ENCODE results near the gene B3GAT1.

Gene B3GAT1

DNA sequence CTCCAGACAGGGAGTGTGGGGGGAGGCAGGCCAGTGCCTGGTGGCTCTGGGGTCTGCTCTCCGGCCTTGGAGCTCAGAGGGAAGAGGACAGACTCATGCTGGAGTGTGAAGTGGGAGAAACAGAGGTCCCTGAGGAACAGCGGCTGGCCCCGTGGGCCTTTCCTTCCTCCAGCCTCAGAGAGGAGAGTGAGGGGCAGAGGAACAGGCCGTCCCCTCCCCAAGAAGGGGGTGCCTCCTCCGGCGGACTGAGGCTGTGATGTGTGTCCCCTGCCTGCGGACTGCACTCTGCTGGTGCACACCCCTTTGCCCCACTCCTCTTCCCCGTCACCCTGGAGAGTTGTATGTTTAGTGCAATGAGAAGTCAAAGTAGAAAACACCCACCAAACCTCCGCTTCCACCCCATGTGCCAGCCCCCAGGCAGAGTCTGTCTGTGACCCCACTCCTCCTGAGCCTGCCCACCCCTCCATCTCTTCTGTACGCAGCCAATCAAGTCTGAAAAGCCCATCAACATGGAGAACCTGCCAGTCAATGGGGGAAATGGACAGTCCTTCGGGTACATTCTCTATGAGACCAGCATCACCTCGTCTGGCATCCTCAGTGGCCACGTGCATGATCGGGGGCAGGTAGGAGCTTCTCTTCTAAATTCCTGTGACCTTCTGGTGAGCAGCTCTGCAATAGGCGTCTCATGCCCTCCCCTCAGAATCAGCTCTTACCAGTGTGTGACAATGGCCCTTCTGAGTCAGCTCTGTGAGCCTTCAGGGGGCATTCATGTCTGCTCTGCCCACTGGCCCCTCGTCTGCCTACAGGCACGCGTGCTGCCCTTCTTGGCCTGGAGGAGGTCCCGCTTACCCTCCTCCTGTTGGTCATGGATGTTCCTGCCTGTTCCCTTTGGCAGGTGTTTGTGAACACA lies 41.3 kb downstream of the B3GAT1 start:
- no peak for DNase-seq

DNA sequence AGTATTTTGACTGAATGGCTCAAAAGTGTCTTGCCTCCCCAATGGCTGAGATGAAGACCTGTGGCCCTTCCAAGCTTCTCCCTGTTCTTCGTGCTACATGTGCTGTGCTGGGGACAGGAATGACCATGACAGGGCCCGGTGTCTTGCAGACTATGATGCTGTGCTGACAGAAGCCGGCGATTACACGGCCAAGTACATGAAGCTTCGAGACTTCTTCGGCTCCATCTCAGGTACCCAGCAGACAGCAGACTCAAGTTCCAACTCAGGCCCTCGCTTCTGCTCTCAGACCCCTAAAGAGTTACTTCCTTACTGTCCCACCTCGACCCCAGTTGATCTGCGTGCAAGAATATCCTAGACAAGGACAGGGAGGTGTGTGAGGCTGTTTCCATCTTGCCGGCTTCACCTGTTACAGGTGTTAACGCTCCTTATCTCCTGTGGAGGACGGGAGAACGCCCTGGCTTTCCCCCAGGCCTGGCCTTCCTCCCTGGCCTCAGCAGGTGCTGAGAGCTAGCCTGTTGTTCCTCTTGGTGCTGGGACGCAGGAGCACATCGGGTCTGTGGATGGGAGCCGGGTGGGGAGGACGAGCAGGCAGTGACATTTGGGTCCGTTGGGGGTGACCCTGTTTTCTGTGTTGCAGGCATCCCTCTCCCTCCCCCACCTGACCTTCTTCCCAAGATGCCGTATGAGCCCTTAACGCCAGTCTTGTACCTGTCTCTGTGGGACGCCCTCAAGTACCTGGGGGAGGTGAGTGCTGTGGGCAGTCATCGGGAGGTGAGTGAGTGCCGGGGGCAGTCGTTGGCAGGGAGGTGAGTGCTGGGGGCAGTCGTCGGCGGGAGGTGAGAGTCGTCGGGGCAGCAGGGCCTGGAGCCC lies 42.2 kb downstream of the B3GAT1 start:
- no peak for DNase-seq

DNA sequence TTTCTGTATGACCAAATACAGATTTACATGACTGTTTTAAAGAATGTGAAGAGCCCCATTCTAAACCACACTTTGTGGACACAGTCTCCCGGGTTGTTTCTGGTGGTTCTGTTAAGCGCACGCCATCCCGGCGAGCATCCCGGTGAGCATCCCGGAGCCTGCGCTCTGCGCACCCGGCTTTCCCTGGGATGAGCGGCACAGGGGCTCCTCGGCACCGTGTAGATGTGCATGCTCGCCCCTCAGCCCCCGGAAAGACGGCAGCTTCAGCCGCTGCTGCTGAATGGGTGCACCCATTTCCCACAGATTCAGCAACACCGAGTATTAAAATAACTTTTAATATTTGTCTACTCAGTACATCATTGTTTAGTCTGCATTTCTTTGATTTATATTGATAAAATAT lies 44.3 kb downstream of the B3GAT1 start:
- no peak for DNase-seq

DNA sequence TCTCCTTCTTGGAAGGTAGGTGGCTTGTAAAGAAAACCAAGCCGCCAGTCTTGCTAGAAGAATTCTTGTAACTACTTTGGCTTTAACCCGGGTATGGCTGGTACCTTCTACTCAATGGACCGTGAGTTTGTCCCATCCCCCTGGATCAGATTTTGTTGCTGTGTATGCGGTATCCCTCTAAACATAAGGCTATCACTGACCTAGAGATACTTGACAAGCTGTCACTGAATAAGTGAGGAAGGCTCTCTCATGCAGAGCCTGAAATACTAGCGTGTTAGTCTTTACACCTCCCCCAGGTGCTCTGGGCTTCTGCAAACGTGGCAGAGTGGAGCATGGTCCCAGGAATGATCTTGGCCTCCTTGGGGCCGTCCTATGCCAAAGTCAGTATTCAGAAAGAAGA lies 45.8 kb downstream of the B3GAT1 start:
- no peak for DNase-seq

DNA sequence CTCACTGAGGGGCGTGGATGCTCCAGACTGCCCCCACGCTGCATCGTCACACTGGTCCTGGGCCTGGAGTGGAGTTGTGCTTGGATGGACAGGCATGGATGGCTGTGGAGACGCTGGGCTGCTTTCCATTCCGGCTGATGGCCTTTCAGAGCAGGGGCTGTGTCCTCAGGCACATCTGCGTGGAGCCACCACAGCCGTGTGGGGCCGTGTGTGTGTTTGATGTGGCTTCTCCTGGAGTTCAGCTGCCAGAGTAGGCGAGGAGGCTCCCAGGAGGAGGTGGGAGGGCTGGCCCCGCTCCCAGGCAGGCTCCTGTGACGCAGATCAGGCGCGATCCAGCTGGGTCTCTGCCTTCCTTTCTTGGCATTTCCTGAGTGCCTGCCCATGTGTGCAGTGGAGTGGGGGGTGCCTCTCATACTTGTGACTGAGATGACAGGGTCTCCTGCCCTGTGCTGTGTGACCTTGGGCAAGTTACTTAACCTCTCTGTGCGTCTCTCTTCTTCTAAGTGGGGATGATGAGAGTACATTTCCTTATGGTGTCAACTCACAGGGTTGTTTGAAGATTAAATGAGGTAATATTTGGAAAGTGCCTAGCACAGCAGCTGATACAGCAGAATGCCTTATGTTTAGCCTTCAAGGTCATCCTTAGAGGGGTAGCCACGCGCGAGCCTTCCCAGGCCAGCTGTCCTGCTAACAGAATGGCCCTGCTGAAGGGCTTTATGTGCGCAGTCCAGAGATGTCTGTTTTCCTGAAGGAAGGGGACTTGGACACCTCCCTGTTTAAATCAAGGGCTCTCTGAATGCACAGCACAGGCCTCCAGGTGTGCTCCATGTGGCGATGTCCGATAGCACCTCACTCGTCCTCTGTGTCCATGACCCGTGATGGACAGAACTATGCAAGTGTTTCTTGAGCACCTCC lies 46.8 kb downstream of the B3GAT1 start:
- DNase-seq = no peak

DNA sequence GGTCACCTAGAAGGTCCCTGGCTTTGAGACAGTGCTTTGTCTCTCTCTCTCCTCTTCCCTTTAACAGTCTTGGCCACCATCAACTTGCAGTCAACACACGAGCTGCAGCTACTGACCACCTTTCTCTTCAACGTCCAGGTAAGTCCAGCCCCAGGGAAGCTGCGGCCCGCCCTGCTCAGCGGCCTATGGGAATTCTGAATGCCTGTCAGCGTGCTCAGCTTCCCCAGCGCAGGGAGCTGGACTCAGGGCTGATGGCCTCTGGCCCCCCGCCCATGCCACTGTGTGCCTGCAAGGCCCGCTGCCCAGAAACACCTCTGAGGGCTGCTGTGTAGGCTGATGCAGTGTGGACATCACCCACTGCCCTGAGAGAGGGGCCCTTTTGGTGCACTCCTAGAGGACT lies 47.8 kb downstream of the B3GAT1 start:
- no peak for DNase-seq

DNA sequence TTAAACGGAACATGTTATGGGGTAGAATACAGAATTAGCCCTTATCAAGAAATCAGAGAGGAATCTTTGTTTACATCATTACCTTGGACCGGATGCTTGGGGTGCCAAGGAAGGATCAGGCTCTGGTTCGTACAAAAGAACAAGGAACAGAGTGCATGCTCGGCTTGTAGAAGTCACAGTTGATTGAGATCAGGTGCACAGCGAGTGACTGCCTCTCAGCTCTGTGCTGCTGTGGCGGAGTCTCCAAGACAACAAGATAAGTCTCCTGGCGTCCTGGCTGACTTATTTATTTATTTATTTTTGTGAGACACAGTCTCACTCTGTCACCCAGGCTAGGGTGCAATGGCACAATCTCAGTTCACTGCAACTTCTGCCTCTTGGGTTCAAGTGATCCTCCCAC lies 48.5 kb downstream of the B3GAT1 start:
- no peak for DNase-seq

DNA sequence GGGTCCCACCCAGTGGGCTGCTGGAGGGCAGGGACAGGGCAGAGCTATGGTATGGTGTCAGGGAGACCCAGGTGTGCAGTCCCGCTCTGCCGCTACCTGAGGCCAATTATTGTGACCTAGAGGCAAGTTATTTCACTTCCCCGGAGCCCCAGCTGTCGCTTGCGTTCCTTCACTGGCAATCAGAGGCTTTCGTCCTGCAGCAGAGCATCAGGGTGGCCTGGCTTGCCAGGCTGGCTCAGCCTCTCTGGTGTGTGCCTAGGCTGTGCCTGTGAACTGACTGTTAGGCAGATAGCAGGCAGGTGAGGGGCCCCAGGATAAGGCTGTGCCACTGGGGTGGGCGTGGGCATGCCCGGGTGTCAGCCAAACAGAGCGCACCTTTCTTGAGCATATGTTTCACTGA lies 48.9 kb downstream of the B3GAT1 start:
- no peak for DNase-seq

DNA sequence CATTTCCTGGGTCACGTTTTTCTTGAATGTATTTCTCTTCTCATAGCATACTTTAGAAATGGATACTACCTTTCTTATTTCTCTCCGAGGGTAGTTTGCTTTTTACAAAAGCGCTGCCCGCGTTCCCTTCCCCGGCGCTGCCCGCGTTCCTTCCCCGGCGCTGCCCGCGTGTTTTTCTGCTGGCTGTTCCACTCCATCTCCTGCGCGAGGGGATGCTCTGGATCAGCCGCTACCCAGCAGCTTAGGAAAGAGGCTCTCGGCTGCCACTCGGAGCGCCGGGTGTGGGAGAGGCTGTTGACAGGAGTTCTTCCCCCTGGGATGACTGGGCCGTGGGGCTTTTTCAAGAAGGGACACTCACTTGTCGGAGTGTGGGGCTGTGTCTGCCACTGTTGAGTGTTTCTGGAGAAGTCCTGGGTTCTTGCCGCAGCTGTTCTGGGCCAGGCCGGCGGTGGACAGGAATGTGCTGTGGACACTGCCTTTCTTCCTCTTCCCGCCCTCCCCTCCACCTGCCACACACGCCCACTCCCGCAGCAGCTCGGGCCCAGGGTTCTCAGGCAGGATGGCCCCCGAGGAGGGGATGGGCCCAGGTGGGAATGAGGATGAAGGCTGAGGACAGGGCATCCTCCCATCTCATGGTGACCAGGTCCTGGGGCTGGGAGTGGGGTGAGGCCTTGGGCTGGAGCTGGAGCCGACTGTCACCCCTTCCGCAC lies 49.7 kb downstream of the B3GAT1 start:
- no peak for DNase-seq

DNA sequence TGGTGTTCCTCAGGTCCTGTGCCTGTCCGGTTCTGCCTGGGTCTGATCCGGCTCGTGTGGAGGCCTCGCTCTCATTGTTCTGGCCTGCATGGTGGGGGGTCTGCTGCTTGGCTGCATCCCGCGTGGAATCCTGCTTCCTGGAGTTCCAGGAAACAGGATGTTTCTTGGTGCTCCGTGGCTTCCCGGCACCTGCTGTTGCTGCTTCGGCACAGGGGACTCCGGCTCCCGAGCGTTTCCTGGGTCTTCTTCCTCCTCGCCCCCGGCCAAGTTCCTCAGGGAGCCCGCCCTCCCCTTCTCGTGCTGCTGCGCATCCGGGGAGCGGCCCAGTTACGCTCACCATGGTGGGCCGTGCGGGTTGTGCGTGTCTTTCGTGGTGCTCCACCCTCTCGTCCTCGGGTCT lies 50.4 kb downstream of the B3GAT1 start:
- DNase-seq = no peak

DNA sequence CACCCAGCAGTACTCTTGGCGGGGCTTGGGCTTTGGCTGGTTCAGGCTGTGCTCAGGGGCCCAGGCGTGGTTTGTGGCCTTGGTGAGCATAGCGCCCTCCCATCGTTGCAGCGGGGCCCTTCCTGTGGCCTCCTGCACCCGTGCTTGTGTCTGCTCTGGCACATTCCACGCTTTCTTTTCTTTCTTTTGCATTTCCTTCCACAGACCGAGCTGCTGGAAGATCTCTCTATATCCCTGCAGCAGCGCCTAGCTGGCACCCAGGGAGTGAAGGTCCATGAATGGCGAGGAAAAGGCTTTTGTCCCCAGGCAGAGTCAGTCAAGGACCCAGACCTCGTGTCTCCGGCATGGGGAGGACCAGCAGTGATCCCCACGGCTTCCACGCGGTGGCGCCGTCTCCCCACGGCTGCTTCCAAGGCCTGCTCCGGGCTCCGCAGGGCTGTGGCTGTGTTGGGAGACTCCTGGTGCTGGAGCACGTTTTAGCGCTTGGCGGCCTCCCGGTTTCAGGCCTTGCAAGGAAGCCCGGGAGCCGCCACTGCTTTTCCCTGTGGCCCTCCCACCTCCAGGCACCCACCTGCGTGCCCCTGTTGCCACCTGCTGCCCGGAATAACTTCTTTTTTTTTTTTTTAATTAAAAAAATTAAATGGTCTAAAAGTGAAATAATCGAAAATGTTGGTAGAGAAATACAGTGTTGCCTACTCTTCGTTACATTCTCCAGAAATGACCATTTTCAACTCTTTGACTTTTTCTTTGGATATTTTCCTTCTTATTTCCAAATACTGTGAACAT lies 51.8 kb downstream of the B3GAT1 start:
- peak; percentile 5 for DNase-seq

DNA sequence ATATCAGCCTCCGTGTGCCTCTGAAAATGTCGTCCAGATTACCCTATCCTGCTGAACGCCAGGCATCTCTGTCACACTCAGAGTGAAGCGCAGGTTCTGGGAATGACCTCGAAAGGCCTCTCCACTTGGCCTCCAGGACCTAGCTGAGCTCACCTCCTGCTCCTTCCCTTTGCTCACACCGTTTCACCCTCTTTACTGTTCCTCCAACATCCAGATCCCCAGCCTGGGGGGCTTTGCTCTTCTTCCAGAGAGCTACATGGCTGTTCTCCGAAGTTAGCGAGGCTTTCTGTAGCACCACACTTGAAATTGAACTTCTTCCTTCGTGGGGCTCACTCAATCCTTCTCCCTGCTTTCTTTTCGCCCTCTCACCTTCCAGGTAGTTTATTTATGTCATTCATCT lies 52.4 kb downstream of the B3GAT1 start:
- no peak for DNase-seq

DNA sequence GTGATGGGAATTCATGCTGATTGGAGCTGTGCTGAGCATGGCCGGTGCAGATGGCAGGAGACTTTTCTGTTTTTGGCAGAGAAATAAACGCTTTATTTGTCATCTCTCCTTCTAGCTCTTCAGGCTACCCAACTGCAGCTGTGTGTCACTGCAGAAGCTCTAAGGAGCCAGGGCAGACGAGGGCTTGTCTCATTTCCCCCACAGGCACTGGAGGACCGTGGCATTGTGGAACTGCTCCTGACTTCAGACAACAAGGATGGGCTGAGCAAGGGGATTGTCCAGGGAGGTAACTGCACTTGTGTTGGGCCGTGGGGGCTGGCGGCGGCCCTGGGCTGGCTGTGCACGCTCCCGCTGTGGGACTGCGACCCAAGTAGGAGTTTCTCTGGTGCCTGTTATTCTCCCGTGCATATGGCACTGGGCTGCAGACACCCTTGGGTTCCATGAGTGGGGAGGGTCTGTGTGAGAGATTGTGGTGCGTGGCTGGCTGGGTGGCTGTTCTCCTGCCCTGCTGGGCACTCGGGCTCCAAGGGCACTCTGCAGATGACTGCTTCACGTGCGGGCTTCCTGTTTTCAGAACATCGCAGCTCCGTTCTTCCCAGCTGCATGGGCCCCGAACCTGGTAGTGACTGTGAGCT lies 53.1 kb downstream of the B3GAT1 start:
- DNase-seq = no peak

DNA sequence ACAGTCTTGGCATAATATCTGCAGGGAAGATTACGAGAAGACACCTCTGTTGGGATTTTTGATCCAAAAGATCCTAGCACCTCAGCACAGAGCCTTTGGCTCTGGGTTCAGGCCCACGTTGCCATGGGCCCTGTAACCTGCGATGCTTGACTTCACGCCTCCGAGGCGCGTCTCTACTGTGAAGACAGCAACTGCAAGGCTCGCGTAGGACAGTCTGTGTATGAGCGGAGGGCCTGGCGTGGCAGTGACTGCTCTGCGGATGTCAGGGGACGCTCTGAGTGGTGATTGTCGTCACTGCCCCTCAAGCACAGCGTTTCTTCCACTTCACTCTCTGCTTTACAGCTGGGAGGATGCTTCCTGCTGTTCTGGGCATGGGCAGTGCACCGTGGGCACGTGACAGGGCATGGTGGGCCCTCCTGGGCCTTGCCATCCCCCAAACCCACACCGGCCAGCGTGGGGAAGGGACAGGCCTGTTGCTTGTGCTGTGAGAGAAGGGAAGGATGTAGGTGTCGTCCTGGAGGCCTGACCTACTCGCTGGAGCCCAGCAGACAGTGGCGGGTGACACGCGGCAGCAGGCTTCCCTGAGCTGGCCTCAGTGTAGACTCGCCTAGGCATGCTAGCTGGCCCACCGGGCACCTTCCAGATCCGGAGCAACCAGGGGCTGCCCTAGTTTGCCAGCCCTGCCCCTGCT lies 53.7 kb downstream of the B3GAT1 start:
- no peak for DNase-seq

DNA sequence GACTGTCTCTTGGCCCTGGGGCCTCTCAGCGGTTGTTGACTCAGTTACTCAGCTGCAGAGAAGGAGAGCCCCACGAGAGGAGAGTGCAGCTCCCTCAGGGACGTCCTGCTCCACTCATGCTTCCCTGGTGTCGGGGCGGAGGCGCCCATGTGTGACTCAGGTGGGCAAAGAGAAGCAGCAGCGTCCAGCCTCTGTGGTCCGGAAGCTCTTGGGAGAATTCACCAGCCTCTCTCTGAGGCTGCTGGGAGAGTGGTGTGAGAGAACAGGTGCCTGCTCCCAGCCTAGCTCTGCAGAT lies 54.5 kb downstream of the B3GAT1 start:
- no peak for DNase-seq

DNA sequence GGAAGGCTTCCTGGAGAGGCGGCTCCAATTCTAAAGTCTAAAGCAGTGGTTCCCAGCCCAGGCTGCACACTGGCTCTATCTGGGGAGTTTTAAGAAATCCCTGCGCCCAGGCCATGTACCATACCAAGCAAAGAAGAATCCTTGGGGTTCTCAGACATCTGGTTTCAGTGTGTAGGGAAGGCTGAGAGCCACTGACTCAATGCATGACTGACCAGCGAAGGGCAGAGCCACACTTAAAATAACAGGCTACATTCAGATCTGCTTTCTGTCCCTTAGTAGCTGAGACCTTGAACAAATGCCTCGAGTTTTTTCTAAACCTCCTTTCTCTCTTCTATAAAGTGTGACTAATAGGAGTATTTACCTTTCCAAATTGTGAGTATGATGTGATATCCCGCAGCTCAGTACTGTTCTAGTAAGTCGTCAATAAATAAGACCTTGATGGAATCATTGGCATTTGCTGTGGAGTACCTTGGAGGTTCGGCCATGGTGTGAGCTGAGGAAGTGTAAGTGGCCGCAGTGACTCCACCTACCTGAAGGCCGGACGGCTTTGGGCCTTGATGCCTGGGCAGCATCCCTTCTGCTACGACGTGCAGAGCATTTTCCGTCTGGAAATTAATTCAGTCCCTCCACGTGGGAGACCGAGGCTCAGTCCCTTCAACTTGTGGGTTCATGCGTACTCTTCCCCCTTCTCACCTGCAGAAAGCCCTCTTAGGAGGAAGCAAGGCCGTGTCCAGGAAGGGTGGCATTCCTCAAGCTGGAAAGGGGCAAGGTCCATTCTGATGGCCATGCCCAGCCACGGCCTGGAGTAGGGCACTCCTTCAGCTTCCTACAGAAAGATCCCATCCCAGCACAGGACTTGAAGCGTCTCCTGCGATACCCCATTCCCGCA lies 55.1 kb downstream of the B3GAT1 start:
- no peak for DNase-seq

DNA sequence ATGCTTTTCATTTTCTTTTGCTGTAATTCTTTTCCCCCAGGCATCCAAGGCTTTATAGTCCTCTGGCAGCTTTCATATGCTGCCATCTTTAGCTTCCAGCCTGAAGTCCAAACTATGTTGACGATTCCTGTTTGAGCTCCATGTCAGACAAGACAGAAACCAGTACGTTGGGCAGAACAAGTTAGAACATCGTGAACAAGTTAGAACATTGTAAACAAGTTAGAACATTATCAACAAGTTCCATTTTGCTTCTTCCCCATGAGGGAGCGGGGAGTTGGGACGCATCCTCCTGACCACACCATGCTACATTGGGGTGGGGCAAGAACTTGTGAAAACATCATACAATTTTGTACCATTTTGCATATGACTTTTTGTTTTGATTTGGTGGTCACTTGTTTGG lies 56.4 kb downstream of the B3GAT1 start:
- DNase-seq = no peak

DNA sequence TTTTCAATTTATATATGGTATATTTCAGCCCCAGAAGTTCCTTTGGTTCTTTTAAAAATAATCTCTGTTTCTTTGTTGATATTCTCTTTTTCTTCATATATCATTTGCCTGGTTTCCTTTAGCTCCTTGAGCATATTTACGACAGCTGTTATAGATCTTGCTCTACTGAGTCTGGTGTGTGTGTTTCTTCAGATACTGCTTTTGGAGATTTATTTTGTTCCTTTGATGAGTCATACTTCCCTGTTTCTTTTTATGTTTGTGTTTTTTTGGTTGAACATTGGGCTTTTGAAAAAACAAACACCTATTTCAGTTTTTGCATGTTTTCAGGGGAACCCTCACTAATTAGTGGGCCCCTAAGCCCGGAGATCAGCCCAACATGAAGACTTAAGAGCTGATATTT lies 56.9 kb downstream of the B3GAT1 start:
- no peak for DNase-seq

DNA sequence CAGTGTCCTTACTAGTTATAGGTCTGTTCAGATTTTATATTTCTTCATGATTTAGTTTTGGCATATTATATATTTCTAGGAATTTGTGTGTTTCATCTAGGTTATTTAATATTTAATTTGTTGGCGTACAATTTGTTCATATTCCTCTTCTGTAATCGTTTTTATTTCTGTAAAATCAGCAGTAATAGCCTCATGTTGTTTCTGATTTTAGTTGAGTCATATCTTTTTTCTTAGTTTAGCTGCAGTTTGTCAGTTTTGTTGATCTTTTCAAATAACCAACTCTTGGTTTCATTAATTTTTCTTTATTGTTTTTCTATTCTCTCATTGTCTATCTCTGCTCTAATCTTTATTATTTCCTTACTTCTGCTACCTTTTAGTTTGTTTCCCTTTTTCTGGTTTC lies 59.9 kb downstream of the B3GAT1 start:
- DNase-seq = no peak

DNA sequence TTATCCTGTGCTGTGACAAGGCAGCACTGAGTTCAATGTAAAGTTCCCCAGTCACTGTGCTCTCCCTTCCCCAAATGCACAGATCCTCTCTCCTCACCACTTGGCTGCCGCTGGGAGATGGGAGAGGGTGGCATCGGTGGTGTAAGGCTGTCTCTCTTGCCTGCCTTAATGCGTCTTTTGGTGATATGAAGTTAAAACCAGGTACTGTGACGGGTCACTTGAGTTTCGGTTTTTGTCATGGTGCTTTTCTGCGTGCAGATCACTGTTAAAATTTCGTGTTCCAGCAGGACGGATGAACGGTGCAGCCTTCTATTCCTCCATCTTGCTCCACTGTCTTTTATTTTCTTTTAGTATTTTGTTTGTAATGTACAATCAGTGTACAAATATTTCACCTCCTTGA lies 61.7 kb downstream of the B3GAT1 start:
- DNase-seq = no peak
